ENCODE results near the gene ADRB2. TPM values are rescaled to one million over a fixed set of nuclear protein-coding genes. Genes with fewer than 3 reads are reported as not detected.

Gene ADRB2
- total RNA-seq, 1 experiment from 2014 or later: 0.07 TPM

Other genes starting within 250 kb of the ADRB2 start
- not detected in 2 replicates for gene HTR4, start 172.1 kb upstream of the ADRB2 start, total RNA-seq (2014; rRNA removed; shearing (Covaris generic))
- gene SH3TC2, start 236.5 kb downstream of the ADRB2 start, total RNA-seq (2014; rRNA removed; shearing (Covaris generic)): 1.5 and 1.8 TPM in 2 replicates